CD4-positive, alpha-beta T cell treated with Interleukin-15 for 1 hour (primary cell): Measurements from ENCODE around the gene ZCWPW1.
A peak's percentile ranks its signal among the peaks of the same experiment; 100 is the strongest.
"Not testable (repeated sequence)": the region's sequence is repeated elsewhere in the genome, so short reads cannot be mapped to it uniquely, and the experiment has no call there.

ENCODE experiments used
- DNase-seq: peaks from one replicate; pipeline ENCODE4 v3.0.0-alpha.2; 2020

ZCWPW1 gene

GRCh38 chr7:100398239-100398638 is 30.3 kb downstream of the ZCWPW1 start:
- DNase-seq: no peak

DNA sequence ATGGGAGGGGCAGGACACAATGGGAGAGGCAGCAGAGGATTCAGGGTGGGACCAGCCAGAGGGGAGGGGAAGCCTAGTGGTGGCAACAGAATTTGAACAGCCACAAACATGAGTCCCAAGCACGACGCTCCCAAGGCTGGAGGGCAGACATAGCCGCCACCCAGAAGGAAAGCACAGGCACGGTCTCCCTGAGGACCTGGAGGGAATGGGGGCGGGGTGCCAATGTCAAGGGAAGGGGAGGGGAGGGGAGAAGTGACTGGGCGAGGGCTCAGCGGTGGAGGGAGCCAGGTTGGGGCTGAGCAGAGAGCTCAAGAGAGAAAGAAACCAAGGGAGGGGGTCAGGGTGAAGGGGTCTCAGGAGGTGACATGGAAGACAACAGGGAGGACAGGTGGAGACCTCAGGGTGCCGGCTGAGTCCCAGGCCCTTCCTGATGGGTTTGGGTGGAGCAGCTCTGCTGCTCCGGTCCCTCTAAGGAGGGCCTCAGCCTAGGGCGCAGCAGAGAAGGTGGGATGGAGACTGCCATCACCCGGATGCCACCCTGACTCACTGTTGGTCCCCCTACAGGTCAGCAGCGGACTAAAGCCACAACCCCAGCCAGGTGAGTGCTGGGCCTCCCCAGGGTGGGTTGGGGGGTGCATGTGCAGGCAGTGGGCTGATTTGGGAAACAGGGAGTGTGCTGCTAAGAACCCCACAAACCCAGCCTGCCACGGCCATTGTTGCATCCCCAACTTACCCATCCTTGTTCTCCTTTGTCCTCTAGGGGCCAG is 31.0 kb downstream of the ZCWPW1 start:
- no peak for DNase-seq

- peak; percentile 43 for DNase-seq
Measured at GRCh38 chr7:100396421-100396982, 32.0 kb downstream of the ZCWPW1 start.

DNA sequence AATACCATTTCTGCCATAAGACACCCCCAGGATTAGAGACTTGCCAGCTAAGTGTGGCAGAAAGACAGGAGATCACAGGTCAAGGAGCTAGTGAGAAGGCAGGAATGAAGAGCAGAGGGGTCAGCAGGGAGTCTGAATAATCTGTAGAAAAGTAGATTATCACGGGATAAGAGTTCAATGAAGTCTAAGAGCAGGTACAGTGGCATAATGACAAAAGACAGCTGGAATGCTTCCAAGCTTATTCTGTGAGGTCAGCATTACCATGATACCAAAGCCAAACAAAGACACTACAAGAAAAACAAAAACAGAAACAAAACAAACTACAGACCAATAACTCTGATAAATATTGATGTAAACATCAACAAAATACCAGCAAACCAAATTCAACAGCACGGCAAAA is 34.4 kb downstream of the ZCWPW1 start:
- no peak for DNase-seq

DNA sequence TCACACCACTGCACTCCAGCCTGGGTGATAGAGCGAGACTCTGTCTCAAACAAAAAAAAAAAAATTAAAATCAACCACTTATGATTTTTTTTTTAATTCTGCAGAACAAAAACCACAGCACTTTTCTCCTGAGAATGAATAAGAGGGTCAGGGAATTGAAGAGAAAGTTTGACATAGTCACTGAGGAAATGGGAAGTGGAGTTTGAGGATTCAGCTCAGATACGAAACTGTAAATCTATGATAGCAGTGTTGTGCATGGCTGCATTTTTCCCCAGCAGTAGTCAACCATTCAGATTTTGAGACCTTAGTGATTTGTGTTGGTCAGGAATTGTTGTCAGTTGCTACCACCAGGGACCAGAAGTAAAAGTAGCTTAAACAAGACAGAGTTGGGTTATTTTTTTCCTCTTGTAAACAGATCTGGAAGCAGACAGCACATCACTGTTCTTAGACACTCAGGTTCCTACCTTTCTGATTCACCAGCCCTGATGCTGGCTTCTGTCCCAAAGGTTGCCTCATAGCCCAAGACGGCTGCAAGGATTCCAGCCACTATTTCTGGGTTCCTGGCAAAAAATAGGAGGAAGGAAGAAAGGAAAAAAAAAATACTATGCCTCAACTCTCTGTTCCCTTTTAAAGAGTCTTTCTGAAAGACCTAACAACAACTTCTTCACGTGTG is 35.1 kb downstream of the ZCWPW1 start:
- DNase-seq: no peak

DNA sequence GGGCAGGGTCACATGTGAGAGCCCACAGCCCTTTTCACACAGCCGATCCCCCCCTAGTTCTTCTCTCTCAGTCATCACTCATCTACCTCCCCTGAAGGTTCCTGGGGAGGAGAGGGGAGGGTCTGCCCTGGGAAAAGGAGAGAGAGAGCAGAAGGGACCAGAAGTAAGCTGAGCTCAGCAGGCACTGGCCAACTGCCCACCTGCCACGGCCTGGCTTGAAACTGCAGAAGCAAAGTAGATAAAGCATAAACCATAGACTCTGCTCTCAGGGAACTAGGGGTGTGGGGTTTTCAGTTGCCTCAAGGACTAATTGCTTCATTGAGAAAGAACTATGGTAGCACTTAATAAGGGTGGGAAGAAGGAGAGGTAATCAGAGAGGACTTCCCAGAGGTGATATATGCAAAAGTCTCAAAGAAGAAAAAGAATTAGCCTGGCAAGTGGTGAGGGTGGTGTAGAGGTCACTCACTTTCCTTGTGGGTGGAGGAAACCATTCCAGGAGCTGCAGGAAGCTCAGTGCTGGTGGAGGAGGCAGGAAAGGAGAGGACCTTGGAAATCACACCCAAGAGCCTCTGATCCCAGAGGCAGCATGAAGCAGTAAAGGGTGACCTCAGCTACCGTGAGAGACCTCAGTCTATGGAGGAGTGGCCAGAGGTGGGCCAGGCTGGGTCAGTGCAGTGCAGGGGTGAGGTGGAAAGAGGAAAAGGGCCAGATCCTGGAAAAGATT is 38.1 kb downstream of the ZCWPW1 start:
- no peak for DNase-seq

DNA sequence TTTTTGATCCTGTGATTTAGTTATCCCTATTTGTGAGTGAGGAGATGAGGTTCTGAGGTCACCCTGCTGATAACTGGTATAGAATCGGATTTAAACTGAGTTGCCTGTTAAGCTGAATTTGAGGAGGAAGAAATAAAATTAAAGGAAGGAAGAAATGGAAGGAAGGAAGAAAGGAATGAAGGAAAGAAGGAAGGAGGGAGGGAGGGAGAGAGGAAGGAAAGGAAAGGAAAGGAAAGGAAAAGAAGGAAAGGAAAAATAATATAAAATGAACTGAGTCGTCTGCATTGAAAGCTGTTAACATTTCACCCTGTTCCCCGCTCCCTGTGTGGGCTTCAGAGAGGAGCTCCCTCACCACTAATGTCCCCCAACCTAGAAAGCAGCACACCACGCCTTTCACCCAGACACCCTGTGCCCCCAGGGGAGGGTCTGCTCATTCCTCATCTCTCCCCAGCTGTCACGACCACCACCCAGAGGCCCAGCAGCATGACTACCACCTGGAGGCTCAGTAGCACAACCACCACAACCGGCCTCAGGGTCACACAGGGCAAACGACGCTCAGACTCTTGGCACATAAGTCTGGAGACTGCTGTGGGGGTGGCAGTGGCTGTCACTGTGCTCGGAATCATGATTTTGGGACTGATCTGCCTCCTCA is 38.9 kb downstream of the ZCWPW1 start:
- DNase-seq: no peak

GRCh38 chr7:100387695-100388094 is 40.8 kb downstream of the ZCWPW1 start:
- DNase-seq: no peak

- DNase-seq: no peak
Measured at GRCh38 chr7:100386940-100387339, 41.6 kb downstream of the ZCWPW1 start.

GRCh38 chr7:100384628-100385294 is 43.7 kb downstream of the ZCWPW1 start:
- no peak for DNase-seq

DNA sequence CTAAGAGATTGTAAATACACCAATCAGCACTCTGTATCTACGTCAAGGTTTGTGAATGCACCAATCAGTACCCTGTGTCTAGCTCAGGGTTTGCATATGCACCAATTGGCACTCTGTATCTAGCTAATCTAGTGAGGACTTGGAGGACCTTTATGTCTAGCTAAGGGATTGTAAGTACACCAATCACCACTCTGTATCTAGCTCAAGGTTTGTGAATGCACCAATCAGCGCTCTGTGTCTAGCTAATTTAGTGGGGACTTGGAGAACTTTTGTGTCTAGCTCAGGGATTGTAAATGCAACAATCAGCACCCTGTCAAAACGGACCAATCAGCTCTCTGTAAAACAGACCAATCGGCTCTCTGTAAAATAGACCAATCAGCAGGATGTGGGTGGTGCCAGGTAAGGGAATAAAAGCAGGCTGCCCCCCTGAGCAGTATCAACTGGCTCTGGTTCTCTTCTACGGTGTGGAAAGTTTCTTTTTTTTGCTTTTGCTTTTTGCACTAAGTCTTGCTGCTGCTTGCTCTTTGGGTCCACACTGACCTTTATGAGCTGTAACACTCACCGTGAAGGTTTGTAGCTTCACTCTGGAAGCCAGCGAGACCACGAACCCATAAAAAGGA is 46.2 kb downstream of the ZCWPW1 start:
- DNase-seq: not testable (repeated sequence)

GRCh38 chr7:100381531-100382233 is 46.8 kb downstream of the ZCWPW1 start:
- DNase-seq: not testable (repeated sequence)

DNA sequence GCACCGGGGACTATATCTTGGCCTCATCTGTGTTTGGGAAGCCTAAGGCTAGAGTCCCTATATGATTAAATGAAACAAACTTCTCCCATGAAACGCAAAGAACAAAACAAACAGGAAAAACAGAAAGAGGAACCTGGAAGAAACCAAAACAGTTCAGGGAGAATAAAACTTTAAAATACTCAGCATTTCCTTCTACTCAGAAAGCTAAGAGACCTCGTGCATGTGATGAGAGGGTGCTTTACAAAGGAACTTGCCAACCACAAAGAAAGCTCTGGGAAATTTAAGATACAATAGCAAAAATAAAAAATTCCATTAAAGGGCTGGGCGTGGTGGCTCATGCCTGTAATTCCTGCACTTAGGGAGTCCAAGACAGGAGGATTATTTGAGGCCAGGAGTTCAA is 48.3 kb downstream of the ZCWPW1 start:
- no peak for DNase-seq

GRCh38 chr7:100378114-100378755 is 50.3 kb downstream of the ZCWPW1 start:
- no peak for DNase-seq

GRCh38 chr7:100376066-100376465 is 52.4 kb downstream of the ZCWPW1 start:
- DNase-seq: no peak

DNA sequence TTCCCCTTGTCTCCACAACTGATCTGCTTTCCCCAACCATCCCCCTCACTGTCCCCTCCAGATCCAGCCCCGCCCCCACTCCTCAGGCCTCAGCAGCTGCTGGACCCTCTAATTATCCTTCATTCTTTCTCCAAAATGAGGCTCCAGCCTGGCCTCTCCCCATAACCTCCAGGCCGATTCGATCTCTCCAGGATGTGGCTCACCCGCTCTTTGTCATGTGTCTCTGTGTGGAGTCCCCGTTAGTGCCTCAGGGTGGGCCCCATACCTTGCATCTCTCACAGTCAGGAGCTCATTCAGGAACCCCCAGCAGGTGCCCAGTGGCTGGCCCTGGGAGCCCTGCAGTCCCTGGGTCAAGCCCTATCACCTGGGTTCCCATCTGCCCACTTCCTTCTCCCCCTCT is 53.9 kb downstream of the ZCWPW1 start:
- DNase-seq: no peak

- DNase-seq: peak; percentile 37
Measured at GRCh38 chr7:100373870-100374598, 54.5 kb downstream of the ZCWPW1 start.

- peak; percentile 71 for DNase-seq
Measured at GRCh38 chr7:100373261-100373831, 55.2 kb downstream of the ZCWPW1 start, which contains the start of gene PILRA. PILRA (plus strand) TSS chr7:100373487; CDS start chr7:100373657, 170 bp downstream.

DNA sequence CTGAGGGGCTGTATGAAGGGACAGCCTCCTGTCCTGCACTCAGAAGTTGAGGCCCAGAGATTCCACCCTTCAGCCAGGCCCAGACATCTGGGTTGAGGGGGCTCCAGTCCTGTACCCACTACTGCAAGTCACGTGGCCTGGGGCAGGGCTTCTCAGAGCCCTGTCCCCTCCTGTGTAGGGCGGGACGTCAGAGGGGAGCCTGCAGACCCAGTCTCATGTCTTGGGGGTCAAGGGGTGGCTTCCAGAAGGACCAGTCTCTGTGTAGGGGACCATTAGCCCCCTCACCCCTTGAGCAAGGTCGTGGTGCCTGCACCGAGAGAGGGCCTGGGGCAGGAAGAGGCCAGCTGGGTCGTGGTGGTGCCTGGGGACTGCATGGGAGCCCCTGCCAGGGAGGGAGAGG is 55.8 kb downstream of the ZCWPW1 start:
- no peak for DNase-seq

DNA sequence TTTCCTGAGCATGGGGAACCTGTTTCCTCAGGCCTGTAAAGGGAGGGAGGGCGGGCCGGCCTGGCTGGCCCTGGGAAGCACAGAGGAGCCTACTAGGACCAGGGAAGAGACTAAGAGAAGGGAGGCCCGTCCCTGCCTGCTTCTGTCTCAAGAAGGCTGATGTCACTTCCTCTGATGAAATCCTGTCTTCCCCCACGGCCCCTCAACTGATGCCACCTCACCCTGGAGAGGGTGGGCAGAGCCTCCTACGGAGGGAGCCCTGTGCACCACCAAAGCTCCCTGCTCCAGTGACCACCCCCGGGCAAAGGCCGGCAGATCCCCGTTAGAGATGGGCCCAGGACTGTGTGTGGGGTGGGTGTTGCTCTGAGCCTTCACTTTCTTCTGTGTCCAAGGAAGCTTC is 56.2 kb downstream of the ZCWPW1 start:
- DNase-seq: peak; percentile 78
